MV-4-11 (cell line): ENCODE measurements around the gene H6PD.

Experiments
- DNase-seq: peaks from one replicate; lab custom pipeline; 2025; lab: John Stamatoyannopoulos, UW

Gene H6PD

DNA sequence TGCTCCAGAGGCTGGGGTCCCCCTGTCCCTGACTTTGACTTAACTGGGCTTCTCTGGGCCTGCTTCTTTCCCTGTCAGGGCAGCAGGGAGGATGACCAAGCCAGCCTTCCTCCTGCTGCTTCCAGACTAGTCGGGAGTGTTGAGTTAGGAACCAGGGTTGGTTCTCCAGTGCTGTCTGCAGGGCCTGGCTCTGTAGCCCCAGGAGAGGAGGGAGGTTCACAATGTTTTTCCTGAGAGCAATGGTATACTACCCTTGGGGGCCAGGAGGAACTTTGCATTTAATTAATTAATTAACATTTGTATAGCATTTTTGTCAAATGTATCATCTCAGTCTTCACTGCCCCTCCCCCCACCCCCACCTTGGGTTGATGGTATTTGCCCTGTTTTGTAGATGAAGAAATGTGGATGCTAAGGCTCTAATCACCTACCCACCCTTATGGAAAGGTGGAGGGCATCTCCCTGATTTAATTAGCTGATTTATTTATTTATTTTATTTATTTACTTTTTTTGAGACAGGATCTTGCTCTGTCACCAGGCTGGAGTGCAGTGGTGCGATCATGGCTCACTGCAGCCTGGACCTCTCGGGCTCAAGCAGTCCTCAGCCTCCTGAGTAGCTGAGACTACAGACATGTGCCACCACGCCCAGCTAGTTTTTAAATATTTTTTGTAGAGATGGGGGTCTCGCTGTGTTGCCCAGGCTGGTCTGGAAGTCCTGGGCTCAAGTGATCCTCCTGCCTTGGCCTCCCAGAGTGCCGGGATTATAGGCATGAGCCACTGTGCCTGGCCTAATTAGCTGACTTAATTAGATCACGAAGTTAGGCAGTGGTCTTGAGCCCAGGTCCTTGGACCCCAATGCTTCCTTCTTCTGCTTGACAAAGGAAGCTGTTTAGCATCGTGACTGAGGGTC, 6.6 kb downstream of the H6PD start:
- no peak for DNase-seq

DNA sequence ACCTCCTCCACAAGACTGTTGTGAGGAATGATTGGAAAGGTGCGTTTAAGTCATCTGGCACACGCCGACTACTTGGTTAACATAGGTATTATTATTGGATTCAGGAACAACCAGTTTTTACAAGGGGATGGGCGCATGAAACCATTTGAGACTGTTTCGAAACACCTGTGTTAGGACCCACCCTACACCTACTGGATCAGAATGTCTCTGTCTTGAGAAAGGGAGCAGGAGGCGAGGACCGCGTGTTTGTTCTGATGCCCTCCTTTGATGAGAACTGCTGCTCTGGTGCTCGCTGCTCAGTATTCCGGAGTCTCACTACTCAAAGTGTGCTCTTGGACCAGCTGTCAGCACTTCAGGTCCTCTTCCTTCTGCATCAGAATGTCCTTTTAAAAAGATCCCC, 7.3 kb downstream of the H6PD start:
- DNase-seq: no peak

DNA sequence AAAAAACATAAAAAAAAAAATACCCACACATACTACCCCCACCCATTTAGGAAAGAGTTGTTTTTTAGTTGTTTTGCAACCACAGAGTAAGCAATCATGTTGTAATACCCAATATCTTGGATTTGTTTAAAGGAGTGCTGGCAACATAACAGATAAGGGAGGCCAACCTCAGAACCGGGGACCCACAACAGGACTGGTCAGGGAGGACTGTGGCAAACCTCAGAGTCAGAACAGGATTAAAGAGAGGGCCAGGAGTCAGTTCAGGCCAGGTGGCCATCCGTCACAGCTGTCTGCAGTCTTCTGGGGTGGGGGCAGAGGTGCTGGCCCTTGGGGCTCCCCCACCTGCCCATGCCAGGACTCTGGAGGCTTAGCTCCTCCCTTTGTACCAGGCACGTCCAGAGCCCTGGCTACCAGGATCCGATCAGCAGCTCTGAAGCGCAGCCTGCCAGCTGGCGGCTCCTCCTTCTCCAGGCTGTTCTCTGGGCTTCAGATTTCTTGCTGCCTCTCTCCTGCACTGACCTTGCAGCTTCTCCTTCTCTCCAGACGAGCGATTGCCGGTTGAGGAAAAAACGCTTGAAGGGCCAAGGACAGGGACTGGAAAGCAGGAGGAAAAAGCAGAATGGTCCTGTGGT, 7.9 kb downstream of the H6PD start:
- peak; percentile 24 for DNase-seq

DNA sequence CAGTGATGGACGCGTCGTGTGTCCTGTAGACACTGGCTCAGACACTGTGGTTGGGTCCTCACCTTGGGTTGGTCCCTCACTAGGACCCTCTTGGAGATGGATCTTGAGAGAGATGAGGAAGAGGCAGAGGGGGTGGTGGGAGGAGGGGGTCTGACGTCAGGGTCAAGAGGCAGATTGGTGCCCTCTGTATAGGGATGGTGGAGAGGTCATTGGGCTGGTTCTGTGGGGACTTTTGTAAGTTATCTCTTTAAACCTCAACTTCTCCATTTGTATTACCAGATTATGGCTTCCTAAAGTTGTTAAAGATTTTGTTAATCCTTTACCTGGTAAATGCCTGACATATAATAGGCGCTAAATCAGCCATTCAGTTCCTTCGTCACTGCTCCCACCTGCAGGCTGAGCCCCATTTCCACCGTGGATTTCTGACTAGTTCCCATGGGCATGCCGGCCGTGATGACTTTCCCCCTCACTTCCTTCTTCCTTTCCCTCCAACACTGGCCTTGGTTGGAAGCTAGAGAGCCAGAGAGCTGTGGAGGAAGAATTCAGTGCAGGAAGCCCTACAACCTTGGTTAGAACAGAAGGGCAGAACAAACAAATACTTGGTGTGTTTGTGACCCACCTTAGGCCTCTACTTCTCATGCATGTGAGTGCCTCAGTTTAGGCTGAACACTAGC, 8.6 kb downstream of the H6PD start:
- DNase-seq: no peak

DNA sequence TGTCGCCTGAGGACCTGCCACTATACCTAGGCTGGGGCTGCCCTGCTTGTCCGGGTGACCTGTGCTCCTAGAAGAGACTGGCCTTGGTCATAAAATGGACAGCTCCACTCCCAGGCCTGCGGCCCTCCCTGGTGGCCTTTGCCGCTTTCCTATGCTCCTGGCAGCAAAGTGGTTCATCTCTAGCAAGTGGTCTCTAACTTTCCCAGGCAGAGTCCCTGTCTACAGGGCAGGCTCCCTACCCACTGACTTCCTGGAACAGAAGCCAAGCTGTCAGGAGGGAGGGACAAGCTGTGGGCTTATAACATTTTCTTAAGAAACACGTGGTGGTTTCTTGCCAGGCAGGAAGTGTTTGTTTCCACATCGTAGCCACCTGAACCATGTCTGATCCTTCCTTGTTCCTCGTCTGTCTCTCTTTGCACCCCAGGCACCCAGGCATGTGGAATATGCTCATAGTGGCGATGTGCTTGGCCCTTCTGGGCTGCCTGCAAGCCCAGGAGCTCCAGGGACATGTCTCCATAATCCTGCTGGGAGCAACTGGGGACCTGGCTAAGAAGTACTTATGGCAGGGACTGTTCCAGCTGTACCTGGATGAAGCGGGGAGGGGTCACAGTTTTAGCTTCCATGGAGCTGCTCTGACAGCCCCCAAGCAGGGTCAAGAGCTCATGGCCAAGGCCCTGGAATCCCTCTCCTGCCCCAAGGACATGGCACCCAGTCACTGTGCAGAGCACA, 10.1 kb downstream of the H6PD start:
- peak; percentile 80 for DNase-seq

DNA sequence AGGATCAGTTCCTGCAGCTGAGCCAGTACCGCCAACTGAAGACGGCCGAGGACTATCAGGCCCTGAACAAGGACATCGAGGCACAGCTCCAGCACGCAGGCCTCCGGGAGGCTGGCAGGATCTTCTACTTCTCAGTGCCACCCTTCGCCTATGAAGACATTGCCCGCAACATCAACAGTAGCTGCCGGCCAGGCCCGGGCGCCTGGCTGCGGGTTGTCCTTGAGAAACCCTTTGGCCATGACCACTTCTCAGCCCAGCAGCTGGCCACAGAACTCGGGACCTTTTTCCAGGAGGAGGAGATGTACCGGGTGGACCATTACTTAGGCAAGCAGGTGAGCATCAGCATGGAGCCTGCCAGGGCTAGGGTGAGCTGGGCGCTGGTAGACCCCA, 10.7 kb downstream of the H6PD start:
- no peak for DNase-seq

DNA sequence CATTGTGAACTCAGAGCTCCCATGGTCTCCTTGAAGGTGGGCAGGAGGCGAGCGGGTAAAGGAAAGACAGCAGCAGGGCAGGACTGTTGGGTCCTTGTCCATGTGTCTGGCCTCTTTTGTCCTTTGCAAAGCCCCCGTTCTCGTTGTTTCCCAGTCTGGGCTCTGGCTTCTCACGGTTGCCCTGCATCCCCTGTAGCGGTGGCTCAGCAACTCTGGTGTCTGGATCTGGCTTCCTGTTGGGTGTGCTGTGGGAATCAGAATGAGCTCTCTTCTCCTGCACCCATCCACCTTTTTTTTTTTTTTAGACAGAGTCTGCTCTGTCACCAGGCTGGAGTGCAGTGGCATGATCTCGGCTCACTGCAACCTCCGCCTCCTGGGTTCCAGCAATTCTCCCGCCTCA, 11.1 kb downstream of the H6PD start:
- no peak for DNase-seq

DNA sequence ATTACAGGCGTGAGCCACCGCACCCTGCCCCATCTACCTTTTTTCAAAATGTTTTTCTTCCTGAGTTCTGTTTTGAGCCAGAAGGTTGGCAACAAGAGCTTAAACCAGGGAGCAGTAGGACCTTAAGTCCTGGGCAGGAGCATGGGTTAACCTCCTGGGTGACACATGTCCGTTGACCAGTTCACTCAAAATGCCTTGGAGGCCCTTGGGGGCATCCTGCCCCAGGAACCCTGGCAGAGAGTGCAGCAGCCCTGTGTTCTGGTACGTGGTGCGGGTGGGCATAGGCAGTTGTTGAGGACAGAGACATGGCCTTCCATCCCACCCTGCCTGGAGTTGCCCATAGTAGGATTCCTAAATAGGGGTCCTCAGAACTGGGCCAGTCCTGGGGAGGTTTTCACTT, 11.6 kb downstream of the H6PD start:
- no peak for DNase-seq

DNA sequence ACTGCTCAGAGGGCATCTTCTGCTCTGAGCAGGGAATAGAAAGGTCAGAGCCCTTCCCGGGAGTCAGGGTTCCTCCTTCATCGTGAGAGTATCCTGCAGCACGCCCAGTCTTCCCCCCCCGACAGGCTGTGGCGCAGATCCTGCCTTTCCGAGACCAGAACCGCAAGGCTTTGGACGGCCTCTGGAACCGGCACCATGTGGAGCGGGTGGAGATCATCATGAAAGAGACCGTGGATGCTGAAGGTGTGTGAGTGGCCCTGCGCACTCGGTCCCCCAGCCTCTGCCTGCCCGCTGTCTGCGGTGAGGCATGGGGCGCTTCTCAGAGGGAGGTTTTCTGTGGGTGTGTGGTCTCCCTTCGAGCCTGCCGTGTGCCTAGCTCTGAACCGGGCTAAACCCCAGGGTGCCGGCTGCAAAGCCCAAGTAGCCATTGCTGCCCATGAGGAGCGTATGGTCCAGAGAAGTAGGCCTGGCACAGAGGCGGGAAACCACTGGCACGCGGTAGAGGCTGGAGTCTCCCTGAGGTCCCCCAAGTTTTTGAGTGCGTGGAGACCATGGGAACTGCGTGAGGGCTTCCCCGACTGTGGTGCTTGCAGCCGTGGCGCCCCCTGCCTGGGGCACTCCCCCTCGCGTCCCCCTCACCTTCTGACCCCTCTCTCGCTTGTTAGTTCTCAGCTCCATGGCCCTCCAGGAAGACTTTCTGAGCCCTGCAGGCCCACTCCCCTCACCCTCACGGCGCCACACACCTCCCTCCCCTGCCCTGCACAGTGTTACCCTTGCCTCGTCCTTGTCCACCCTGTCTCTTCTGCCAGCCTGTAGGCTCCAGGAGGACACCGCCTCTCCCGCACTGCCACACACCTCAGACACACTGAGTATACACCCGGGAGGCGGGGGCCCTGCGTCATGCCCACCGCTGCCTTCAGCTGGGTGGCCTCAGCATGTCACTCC, 12.5 kb downstream of the H6PD start:
- no peak for DNase-seq

DNA sequence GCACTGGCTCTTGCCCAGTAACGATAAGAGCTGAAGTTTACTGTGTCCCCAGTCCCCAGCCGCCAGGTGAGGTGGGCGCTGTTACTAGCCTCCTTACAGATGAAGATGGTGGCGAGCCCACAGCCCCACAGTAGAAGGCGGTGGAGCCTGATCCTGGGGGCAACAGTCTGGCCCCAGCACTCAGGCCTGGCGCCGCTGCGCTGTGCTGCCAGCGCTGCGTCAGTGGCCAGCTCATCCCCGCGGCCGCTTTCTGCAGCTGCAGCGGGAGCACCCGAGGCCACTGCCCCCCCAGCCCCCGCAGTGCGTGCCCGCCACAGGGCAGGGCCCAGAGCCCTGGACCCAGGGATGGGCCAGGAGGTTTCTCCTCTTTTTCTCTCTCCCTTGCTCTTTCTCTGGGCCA, 13.3 kb downstream of the H6PD start:
- DNase-seq: no peak

DNA sequence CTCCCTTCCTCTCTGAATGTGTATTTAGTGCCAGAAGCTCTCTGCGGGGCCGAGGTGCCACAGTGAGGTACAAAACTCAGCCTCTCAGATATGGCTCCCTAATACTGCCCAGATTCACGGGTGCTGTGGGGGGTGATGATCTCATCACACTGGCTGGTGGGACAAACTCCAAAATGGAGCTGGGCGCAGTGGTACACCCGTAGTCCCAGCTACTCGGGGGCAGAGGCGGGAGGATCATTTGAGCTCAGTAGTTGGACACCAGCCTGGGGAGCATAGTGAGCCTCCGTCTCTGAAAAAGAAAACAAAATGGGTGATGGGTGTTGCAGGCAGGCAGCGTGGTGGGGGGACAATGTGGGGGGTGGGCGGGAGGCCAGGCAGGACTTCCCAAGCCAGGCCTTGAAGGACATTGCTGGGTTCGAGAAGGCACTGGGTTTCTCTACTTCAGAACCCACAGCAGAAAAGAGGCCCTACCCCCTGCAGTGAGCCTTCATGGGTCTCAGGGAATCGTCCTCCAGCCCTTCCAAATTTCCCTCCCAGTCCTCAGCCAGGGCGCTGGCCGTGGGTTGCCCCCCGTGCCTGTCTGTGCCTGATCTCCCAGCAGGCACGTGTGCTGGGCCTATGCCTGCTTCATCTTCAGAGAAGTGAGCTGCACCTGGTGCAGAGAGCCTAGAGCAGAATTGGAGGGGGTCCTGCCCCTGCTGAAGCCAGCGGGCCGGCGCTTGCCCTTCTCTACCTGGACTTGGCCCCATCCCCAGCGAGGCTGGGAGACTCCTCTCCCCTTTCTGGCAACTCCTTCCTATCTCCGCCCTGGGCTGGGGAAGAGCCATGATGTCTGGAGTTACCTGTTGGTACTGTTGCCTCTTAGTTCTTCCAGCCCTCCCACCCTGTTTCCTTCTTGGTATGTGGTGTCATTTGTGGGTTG, 14.0 kb downstream of the H6PD start:
- no peak for DNase-seq

DNA sequence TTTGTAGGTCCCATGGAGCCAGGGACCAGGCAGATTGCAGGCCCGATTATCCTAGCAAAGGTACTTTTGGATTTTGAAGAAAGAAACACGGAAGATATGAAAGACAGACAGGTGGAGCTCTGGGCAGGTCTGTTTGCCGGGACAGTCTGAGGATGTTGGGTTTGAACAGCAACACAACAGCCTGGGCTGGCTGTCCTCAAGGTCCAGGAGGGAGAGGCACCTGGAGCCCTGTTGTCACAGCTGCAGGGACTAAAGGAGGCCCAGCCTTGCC, 14.6 kb downstream of the H6PD start:
- DNase-seq: no peak

DNA sequence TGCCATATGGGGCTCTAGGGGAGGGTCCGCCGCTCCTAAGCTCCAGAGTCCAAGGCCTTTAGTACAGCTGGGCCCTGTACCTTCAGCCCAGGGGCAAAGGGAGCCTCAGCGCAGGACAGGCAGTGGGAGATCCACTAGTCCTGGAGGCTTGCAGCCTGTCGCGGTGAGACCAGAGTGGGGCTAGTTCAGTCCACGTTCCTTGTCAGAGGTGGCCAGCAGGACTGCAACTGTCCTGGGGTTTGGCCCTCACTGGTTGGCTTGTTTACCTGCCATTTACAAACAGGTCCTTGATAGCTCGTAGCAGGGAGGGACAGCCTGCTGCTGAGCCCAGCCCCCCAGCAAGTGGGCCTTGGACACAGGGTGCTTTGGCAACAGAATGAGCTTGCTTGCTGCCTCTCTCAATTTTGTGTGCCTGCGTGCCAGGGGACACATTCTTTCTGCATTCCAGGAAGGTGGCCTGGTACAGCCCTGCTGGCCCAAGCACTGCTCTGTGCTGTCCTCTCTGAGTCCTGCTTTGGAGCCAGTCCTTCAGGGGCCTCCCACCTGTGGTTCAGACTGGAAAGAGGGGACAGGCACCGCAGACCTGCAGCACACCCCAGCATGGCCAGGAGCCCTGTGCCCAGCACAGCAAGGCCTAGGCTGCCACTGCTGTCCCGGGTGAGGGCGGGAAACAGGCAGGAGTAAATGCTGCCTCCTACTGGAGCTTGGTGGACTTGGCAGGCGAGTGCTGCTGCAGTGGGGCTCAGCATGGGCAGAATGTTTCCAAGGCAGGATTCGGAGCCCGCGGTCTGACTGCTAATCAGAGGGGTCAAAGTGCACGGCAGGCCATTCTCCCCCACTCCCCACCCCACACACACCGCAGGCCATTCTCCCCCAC, 15.2 kb downstream of the H6PD start:
- peak; percentile 20 for DNase-seq

DNA sequence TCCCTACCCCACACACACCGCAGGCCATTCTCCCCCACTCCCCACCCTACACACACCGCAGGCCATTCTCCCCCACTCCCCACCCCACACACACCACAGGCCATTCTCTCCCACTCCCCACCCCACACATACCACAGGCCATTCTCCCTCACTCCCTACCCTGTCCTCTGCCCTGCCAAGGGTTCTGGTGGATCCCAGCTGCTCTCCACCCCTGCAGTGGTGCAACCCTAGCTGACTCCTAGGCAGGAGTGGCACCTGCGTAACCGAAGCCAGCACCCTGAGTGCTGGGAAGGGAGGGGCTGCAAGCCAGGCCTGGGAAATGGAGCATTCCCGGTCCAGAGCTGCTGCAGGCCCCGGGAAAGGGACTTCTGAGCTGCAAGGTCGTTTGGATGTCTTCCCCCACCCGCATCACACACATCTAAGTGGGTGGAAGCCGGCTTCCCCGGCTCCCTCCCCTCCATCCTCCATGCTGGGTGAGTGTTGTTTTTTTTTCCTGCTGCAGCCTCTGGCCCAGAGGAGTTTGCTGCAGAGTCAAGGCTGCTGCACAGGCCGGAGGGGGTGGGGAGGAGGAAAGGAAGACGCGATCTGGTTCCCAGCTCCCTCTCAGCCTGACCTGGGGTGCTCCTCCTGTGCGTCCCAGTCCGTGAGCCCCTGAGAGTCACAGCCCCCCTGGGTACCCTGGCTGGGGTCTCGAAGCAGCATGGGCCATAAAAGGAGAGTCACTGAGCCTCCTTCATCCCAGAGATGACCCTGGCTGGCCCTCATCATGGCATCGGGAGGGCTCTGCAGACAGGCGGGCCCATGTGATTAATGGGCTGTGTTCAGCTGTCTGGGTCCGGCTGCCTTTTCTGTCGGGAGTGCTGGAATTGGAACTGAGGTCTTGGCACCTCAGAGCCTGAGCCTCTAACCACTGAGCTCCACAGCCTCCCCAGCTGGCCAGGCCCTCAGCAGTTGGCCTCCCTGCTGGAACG, 16.1 kb downstream of the H6PD start:
- no peak for DNase-seq

DNA sequence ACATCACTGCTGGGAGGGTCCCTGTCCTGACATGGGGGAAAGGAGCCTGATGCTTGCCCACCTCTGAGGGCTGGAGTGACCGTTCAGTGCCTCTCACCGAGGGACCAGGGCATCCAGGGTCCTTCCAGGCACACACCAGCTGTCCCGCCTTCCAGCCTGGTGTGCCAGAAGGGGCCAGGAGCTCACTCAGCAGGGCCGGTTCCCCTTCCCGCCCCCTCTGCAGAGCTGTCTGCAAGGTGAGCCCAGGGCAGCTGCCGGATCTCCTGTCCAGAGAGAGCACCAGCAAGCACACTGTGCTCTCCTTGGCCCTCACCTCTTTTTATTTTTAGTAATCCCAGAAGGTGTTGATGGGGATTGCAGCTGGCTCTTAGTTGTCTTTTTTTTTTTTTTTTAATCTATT, 16.9 kb downstream of the H6PD start:
- DNase-seq: no peak

DNA sequence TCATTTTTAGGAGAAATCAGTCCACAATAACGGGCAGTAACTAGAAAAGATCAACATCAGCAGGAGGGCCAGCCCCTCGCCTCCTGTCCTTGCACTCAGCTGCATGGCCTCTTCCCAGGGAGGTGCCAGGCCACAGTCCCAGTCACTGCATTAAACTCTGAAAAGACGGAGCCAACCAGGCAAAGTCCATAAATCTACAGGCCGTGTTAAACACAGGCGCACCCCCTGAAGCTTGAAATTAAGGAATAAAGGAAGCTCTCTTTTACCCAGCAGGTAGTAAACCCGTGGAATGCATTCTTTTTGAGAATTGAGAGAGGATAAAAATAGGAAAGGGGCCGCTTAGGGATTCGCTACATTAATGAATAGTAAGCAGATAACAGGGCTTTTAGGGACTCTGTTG, 18.4 kb downstream of the H6PD start:
- no peak for DNase-seq

DNA sequence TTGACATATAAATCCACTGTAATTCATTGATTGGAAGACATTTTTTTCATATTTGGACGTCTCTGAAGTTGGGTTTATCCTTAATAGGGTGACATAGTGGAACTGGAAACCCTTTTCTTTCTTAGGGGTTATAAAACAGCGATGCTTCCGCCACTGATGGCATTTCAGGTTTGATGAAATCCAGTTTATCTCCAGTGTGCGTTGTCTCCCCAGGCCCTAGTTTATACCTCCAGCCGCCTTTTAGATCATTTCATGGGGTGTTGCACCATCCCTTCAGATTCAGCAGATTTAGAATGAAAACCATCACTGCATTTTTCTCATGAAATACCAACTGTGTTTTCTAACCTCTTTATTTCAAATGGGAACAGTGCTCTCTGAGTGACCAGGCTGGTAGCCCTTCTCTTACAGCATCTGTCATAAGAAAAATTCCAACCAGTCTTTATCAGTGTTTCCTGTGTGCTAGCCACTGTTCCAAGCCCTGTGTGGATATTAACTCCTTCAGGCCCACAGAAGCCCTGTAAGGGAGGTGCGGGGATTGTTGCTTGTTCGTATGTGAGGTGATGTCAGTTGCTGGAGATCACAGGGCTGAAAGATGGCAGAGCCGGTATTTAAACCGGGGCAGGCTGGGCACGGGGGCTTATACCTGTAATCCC, 19.0 kb downstream of the H6PD start:
- DNase-seq: no peak

DNA sequence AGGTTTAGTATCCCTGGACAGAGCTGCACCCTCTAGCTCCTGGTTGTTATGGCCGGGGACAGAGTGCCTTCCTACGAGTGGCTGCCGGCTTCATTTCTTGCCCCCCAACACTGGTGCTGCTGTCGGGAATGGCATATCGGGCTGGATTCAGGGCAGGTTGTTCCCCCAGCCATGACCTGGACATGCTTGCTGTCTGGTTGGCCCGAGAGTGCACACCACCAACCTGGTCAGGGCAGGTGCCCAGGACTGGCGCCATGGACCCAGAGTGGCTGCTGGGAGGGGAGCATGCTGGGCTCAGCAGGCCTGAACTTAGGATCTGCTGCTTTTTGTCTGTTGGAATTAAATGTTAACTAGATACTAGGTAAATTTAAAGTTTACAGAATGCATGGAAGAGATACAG, 21.8 kb downstream of the H6PD start:
- no peak for DNase-seq
